H1 (cell line): ENCODE data around the gene ISLR2. TPM values are rescaled to one million over a fixed set of nuclear protein-coding genes. Genes with fewer than 3 reads are reported as not detected.
A peak's percentile ranks its signal among the peaks of the same experiment; 100 is the strongest.

Source experiments
- CTCF ChIA-PET: fragments of 300-600 bp; sonication (Branson Sonifier 250); formaldehyde crosslinking; loops from one replicate; lab custom pipeline; 2021; ENCODE audit not compliant: partially characterized antibody; lab: Charles Lee
- POLR2A ChIA-PET: fragments of 300-600 bp; sonication (Branson Sonifier 250); formaldehyde crosslinking; loops from one replicate; lab custom pipeline; 2021; ENCODE audit warnings: inconsistent platforms; ENCODE audit not compliant: partially characterized antibody; lab: Charles Lee
- DNase-seq, 2 experiments: peaks; one replicate each; pipeline versions ENCODE4 v3.0.0 to v3.0.0-alpha.2; 2010 to 2022; ENCODE audit warnings: low spot score in 2 of 2, low read depth in 1 of 2, mixed read lengths in 1 of 2
- FAIRE-seq: peaks from 2 replicates; lab custom pipeline; 2011; peaks lifted over from hg19 to GRCh38; lab: Jason Lieb, UNC
- H2AFZ ChIP-seq: 2 replicates; pipeline ENCODE4 v1.8.1; 2012; ENCODE audit warnings: low read length, inconsistent platforms
- H2AK5ac ChIP-seq: 2 replicates; pipeline ENCODE4 v1.6.1; 2013; ENCODE audit warnings: low read depth, low read length
- H2BK120ac ChIP-seq: replicated peaks from 2 replicates; pipeline ENCODE3; 2013; ENCODE audit warnings: low read depth, low read length, inconsistent platforms
- H2BK12ac ChIP-seq: 2 replicates; pipeline ENCODE4 v1.6.1; 2013; ENCODE audit warnings: low read depth, low read length
- H2BK15ac ChIP-seq: 2 replicates; pipeline ENCODE4 v1.6.1; 2013; ENCODE audit warnings: low read length
- H2BK20ac ChIP-seq: 2 replicates; pipeline ENCODE4 v1.6.1; 2013; ENCODE audit warnings: low read length
- H2BK5ac ChIP-seq: 2 replicates; pipeline ENCODE4 v1.6.1; 2013; ENCODE audit warnings: low read depth, low read length
- H3K14ac ChIP-seq: 2 replicates; pipeline ENCODE4 v1.6.1; 2013; ENCODE audit warnings: inconsistent platforms; ENCODE audit not compliant: insufficient read length
- H3K18ac ChIP-seq: 2 replicates; pipeline ENCODE4 v1.6.1; 2013; ENCODE audit warnings: low read length; ENCODE audit errors: extremely low read depth
- H3K23ac ChIP-seq: 2 replicates; pipeline ENCODE4 v1.6.1; 2013; ENCODE audit warnings: inconsistent platforms; ENCODE audit not compliant: insufficient read length
- H3K23me2 ChIP-seq: 2 replicates; pipeline ENCODE4 v1.6.1; 2013; ENCODE audit warnings: low read depth, low read length
- H3K27ac ChIP-seq: 2 replicates; pipeline ENCODE4 v1.6.1; 2011; ENCODE audit warnings: low read depth, low read length, inconsistent platforms
- H3K27me3 ChIP-seq, 4 experiments: replicated peaks in 1 of 4; 1 replicate in 1 of 4; 2 replicates in 3 of 4; pipeline versions ENCODE4 v1.6.1 to v1.8.1; 2011 to 2013; ENCODE audit warnings: low read length in 3 of 4, mild to moderate bottlenecking in 3 of 4, inconsistent platforms in 2 of 4, mixed read lengths in 2 of 4, moderate library complexity in 1 of 4; ENCODE audit not compliant: control insufficient read depth in 3 of 4, insufficient read depth in 3 of 4; ENCODE audit errors: extremely low read depth in 1 of 4
- H3K36me3 ChIP-seq, 4 experiments: 2 replicates each; pipeline versions ENCODE4 v1.6.1 to v1.8.1; 2011 to 2013; ENCODE audit warnings: mild to moderate bottlenecking in 4 of 4, low read length in 3 of 4, moderate library complexity in 2 of 4, control low read depth in 1 of 4, inconsistent platforms in 1 of 4; ENCODE audit not compliant: insufficient read depth in 4 of 4, control insufficient read depth in 2 of 4
- H3K4ac ChIP-seq: replicated peaks from 2 replicates; pipeline ENCODE3; 2013; ENCODE audit warnings: low read length, low read depth, mixed read lengths, inconsistent platforms; ENCODE audit not compliant: insufficient read length
- H3K4me1 ChIP-seq, 4 experiments: replicated peaks in 1 of 4; 1 replicate in 1 of 4; 2 replicates in 3 of 4; pipeline versions ENCODE4 v1.6.1 to v1.8.1; 2011 to 2013; ENCODE audit warnings: low read length in 3 of 4, inconsistent platforms in 2 of 4, mixed read lengths in 1 of 4; ENCODE audit not compliant: insufficient read depth in 4 of 4, control insufficient read depth in 3 of 4
- H3K4me2 ChIP-seq, 2 experiments: 2 replicates each; pipeline versions ENCODE4 v1.6.1 to v1.8.1; 2011 to 2013; ENCODE audit warnings: low read depth in 2 of 2, low read length in 2 of 2, control low read depth in 1 of 2, inconsistent platforms in 1 of 2, mild to moderate bottlenecking in 1 of 2; ENCODE audit not compliant: insufficient read depth in 1 of 2
- H3K4me3 ChIP-seq, 4 experiments: fragments of 200-600, 300-600 bp in 1 of 4; sonication (generic), shearing (Covaris generic), sonication (Bioruptor Twin) in 1 of 4; 2 replicates each; pipeline versions ENCODE4 v1.5.1 to v1.8.1; 2011 to 2016; ENCODE audit warnings: low read length in 4 of 4, low read depth in 3 of 4, control low read depth in 2 of 4, inconsistent platforms in 2 of 4, mild to moderate bottlenecking in 2 of 4, mixed read lengths in 1 of 4, moderate library complexity in 1 of 4; ENCODE audit not compliant: insufficient read depth in 2 of 4; ENCODE audit errors: extremely low read depth in 1 of 4
- H3K56ac ChIP-seq: replicated peaks from 2 replicates; pipeline ENCODE3; 2013; ENCODE audit warnings: low read depth, mild to moderate bottlenecking, mixed read lengths, low read length, inconsistent platforms; ENCODE audit not compliant: insufficient read length
- H3K79me1 ChIP-seq: 2 replicates; pipeline ENCODE4 v1.6.1; 2013; ENCODE audit warnings: low read depth, low read length, control low read depth
- H3K79me2 ChIP-seq, 2 experiments: 2 replicates each; pipeline versions ENCODE4 v1.6.1 to v1.8.1; 2012 to 2013; ENCODE audit warnings: low read length in 2 of 2, mild to moderate bottlenecking in 2 of 2, inconsistent platforms in 1 of 2; ENCODE audit not compliant: insufficient read depth in 2 of 2, control insufficient read depth in 1 of 2
- H3K9ac ChIP-seq, 4 experiments: replicated peaks in 1 of 4; 1 replicate in 1 of 4; 2 replicates in 3 of 4; pipeline versions ENCODE4 v1.6.1 to v1.8.1; 2011 to 2013; ENCODE audit warnings: low read depth in 3 of 4, low read length in 3 of 4, control low read depth in 2 of 4, mild to moderate bottlenecking in 2 of 4, moderate library complexity in 2 of 4, inconsistent platforms in 1 of 4; ENCODE audit errors: extremely low read depth in 1 of 4
- H3K9me3 ChIP-seq, 2 experiments: 2 replicates each; pipeline versions ENCODE4 v1.6.1 to v1.8.1; 2012 to 2013; ENCODE audit warnings: mild to moderate bottlenecking in 2 of 2, moderate library complexity in 2 of 2, control low read depth in 1 of 2, inconsistent platforms in 1 of 2, low read depth in 1 of 2, low read length in 1 of 2, mixed read lengths in 1 of 2; ENCODE audit not compliant: insufficient read depth in 2 of 2
- H4K20me1 ChIP-seq, 2 experiments: replicated peaks in 1 of 2; 2 replicates each; pipeline versions ENCODE3 to v1.8.1; 2011 to 2013; ENCODE audit warnings: inconsistent platforms in 2 of 2, low read length in 2 of 2, mild to moderate bottlenecking in 1 of 2; ENCODE audit not compliant: insufficient read depth in 2 of 2, control insufficient read depth in 1 of 2
- H4K5ac ChIP-seq: 2 replicates; pipeline ENCODE4 v1.6.1; 2013; ENCODE audit warnings: low read length, low read depth, mixed read lengths, inconsistent platforms; ENCODE audit not compliant: insufficient read length
- H4K8ac ChIP-seq: 2 replicates; pipeline ENCODE4 v1.8.0; 2013; ENCODE audit warnings: mild to moderate bottlenecking, moderate library complexity, low read length, inconsistent platforms; ENCODE audit not compliant: insufficient read depth; ENCODE audit errors: extremely low read depth
- H4K91ac ChIP-seq: replicated peaks from 2 replicates; pipeline ENCODE3; 2013; ENCODE audit warnings: low read length, mixed read lengths, inconsistent platforms; ENCODE audit not compliant: insufficient read length
- BRCA1 ChIP-seq: IDR thresholded peaks from 2 replicates; pipeline ENCODE4 v1.6.1; 2012; ENCODE audit warnings: low read depth, low read length, improper control_type of control experiment
- CBX5 ChIP-seq: fragments of 300-800, 300-1000 bp; sonication (generic); IDR thresholded peaks from 2 replicates; pipeline ENCODE4 v1.7.1; 2016; ENCODE audit warnings: antibody characterized with exemption, low read length, low read depth
- CHD1 ChIP-seq: IDR thresholded peaks from 2 replicates; pipeline ENCODE4 v1.6.1; 2012; ENCODE audit warnings: low read depth, low read length, improper control_type of control experiment
- CREB1 ChIP-seq: IDR thresholded peaks from 2 replicates; pipeline ENCODE4 v1.6.1; 2012; ENCODE audit warnings: inconsistent platforms
- EZH2 ChIP-seq: fragments of 200-600 bp; sonication (generic); IDR thresholded peaks from 2 replicates; pipeline ENCODE4 v1.7.1; 2012; ENCODE audit warnings: low read depth, mild to moderate bottlenecking, moderate library complexity, low read length, inconsistent platforms; ENCODE audit not compliant: severe bottlenecking
- GTF2F1 ChIP-seq: IDR thresholded peaks from 2 replicates; pipeline ENCODE4 v1.6.1; 2012; ENCODE audit warnings: low read depth, low read length, improper control_type of control experiment, borderline replicate concordance
- NANOG ChIP-seq: IDR thresholded peaks from 2 replicates; pipeline ENCODE4 v1.6.1; 2011; ENCODE audit warnings: low read length, low read depth, mild to moderate bottlenecking, inconsistent platforms; ENCODE audit not compliant: insufficient read depth, poor library complexity, severe bottlenecking
- SP1 ChIP-seq: IDR thresholded peaks from 2 replicates; pipeline ENCODE4 v1.6.1; 2011; ENCODE audit warnings: low read depth, low read length
- SP2 ChIP-seq: IDR thresholded peaks from 2 replicates; pipeline ENCODE4 v1.6.1; 2012; ENCODE audit warnings: mild to moderate bottlenecking, low read length, inconsistent platforms
- SP4 ChIP-seq: IDR thresholded peaks from 2 replicates; pipeline ENCODE4 v1.6.1; 2012; ENCODE audit warnings: low read length, inconsistent platforms
- SRF ChIP-seq: IDR thresholded peaks from 2 replicates; pipeline ENCODE4 v1.6.1; 2011; ENCODE audit warnings: mild to moderate bottlenecking, low read depth, low read length, moderate library complexity
- TAF1 ChIP-seq: IDR thresholded peaks from 2 replicates; pipeline ENCODE4 v1.6.1; 2011; ENCODE audit warnings: mild to moderate bottlenecking, low read depth, low read length
- TAF7 ChIP-seq: optimal IDR thresholded peaks from 2 replicates; pipeline ENCODE3; 2011; ENCODE audit warnings: low read depth, mild to moderate bottlenecking, inconsistent platforms, low read length, moderate library complexity, borderline replicate concordance
- WGBS, 2 experiments: shearing (Covaris generic) in 1 of 2; methylation state at CpG; one replicate each; pipeline versions ENCODE4 v1.1.6 to v1.1.7; 2013 to 2015; ENCODE audit warnings: low lambda C conversion rate in 2 of 2, mixed read lengths in 2 of 2, inconsistent platforms in 1 of 2, low coverage in 1 of 2, missing lambda C conversion rate in 1 of 2; ENCODE audit not compliant: insufficient replicate concordance in 2 of 2, insufficient coverage in 1 of 2, insufficient read length in 1 of 2; ENCODE audit errors: extremely low coverage in 1 of 2, missing lambda C conversion rate in 1 of 2; 5-methylcytosine and 5-hydroxymethylcytosine counted together
- polyA plus RNA-seq, 7 experiments: library from polyadenylated mRNA; depleted of rRNA in 3 of 7; stranded (reverse) in 5 of 7; unstranded in 2 of 7; fragments of >200 nt in 5 of 7; fragments of 200-250 nt in 2 of 7; gene quantifications; 1 replicate in 5 of 7; 2 replicates in 1 of 7; 4 replicates in 1 of 7; pipeline versions ENCODE4 v1.2.1 to v1.2.3, GENCODE V29; 2011 to 2013; ENCODE audit warnings: missing spikeins in 2 of 7, mixed read lengths in 2 of 7
- total RNA-seq: library from RNA; stranded (reverse); fragmentation: NEBNext Ultra II Directional; extraction: Animal tissue kit (Norgen Biotek cat#: 25700); gene quantifications from 2 replicates; pipeline ENCODE4 v1.2.1, GENCODE V29; 2021

ISLR2 gene
- total and polyA plus RNA-seq, 2 of the 8 experiments (the other 6 are each of a cell fraction or from before 2014, with no cell fraction given), result 0.47 to 0.58 TPM

DNA sequence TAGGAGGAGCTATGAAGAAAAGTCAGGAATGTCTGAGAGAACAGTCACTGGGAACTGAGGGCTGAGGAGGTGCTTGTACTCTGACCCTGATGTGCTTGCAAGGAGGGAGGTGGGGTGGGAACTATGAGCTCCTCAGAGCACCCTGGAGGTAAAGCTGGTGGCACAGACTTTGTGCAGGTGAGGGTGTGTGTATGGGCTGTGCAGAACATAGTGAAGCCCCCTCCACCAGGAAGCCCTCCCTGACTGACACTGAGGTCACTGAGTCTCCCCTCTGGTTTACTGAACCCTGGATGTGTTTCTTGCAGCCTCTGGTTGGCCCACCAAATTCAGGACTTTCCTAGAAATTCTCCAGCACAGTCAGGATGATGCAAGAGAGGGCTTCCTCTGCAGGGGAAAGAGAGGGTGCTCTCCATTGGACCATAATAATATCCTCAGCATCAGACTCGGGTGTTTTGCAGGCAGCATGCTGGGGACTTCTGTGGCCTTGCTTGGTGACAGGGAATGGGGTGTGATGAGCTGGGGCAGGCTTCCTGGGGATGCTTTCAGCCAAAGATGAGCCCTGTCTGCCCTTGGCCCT, 41.7 kb downstream of the ISLR2 start:
- Histone ChIP-seq H3K9ac (no peak overlapping the region), H2BK15ac (peak overlapping the region; percentile 72; the same call in 1 of the 2 replicates), H4K5ac (no peak overlapping the region), H2AFZ (no peak overlapping the region), H3K56ac (no peak overlapping the region), H3K4me3 (no peak overlapping the region), H2BK20ac (peak overlapping the region; percentile 61; the same call in 1 of the 2 replicates), H3K23me2 (peaks cover 2% of the 10 kb centered on the region; the same call in 1 of the 2 replicates), H3K4me2 (no peak overlapping the region), H4K8ac (no peak overlapping the region), H2AK5ac (no peak overlapping the region), H3K14ac (no peak overlapping the region), H2BK5ac (no peak overlapping the region), H3K79me1 (no peaks in the 10 kb centered on the region), H4K91ac (no peak overlapping the region), H3K9me3 (no peaks in the 10 kb centered on the region), H3K79me2 (no peaks in the 10 kb centered on the region), H3K23ac (no peak overlapping the region), H2BK120ac (no peak overlapping the region), H3K27me3 (no peaks in the 10 kb centered on the region; a peak in 3 of 7 replicates), H2BK12ac (peak overlapping the region; percentile 39; the same call in 1 of the 2 replicates), H4K20me1 (peaks cover 0 to 2% of the 10 kb centered on the region in 2 experiments), H3K4ac (no peak overlapping the region), H3K36me3 (no peaks in the 10 kb centered on the region), H3K18ac (no peak overlapping the region; the same call in 1 of the 2 replicates), H3K27ac (no peak overlapping the region), H3K4me1 (peaks cover 0 to 20% (median 12%) of the 10 kb centered on the region in 4 experiments; a peak in 5 of 7 replicates)
- WGBS, 2 experiments, result 88% methylated on average over 1 of the region's 1 CpG; no CpG with 5 or more reads in 1 of the 2 experiments
- FAIRE-seq (no peak), DNase-seq (no peak)
- ChIA-PET CTCF (interaction anchor here (0.6 to 3.3 kb wide), 12 partner anchors 16 to 268 kb away, joined by 3 to 13 read pairs (median 4); partner anchors contain the start of gene STRA6), POLR2A (interaction anchor here (0.7 to 2.7 kb wide), 7 partner anchors 10 to 50 kb away, joined by 3 to 8 read pairs (median 4); no protein-coding TSS in a partner anchor)
- TF ChIP-seq CHD1 (no peak), CREB1 (no peak), EZH2 (no peak), SRF (no peak), CBX5 (no peak), BRCA1 (no peak), TAF7 (no peak), NANOG (no peak), TAF1 (no peak), SP2 (no peak), GTF2F1 (no peak), SP1 (no peak), SP4 (no peak)
